Adrenal gland (tissue), 12 donors: ENCODE results near the gene EXOC4. TPM values are rescaled to one million over a fixed set of nuclear protein-coding genes. Genes with fewer than 3 reads are reported as not detected.

Experiments
- DNase-seq, 7 donors: peaks; one replicate each; pipeline ENCODE4 v3.0.0-alpha.2; 2019 to 2020
- H3K27ac ChIP-seq, 5 donors: fragments of 200-600 bp; sonication (generic) in 4 of 5; 1 replicate in 3 of 5; 2 replicates in 2 of 5; pipeline versions ENCODE4 v1.5.1 to v1.8.0; 2016 to 2020; ENCODE audit warnings: mild to moderate bottlenecking in 1 of 5
- H3K27me3 ChIP-seq: fragments of 200-600 bp; 2 replicates; pipeline ENCODE4 v1.8.0; 2021
- H3K36me3 ChIP-seq, 2 donors: fragments of 200-600 bp; replicated peaks in 1 of 2; 1 replicate in 1 of 2; 2 replicates in 1 of 2; pipeline versions ENCODE4 v1.5.1 to v1.8.0; 2018 to 2022
- H3K4me1 ChIP-seq, 2 donors: fragments of 200-600 bp; replicated peaks in 1 of 2; 1 replicate in 1 of 2; 2 replicates in 1 of 2; pipeline versions ENCODE4 v1.5.1 to v1.8.0; 2018 to 2021
- H3K4me3 ChIP-seq, 4 donors: fragments of 200-600 bp; sonication (generic) in 3 of 4; one replicate each; pipeline ENCODE4 v1.5.1; 2016 to 2018
- H3K9me3 ChIP-seq, 3 donors: fragments of 200-600 bp; sonication (generic) in 1 of 3; replicated peaks in 1 of 3; 1 replicate in 2 of 3; 2 replicates in 1 of 3; pipeline versions ENCODE4 v1.5.1 to v1.8.0; 2016 to 2021
- POLR2A ChIP-seq, 2 donors: fragments of 450-650 bp; IDR thresholded peaks; one replicate each; pipeline ENCODE4 v1.6.1; 2017; ENCODE audit warnings: antibody characterized with exemption in 2 of 2, mild to moderate bottlenecking in 2 of 2, moderate library complexity in 1 of 2
- WGBS, 4 donors: extraction: QIAGEN DNeasy Blood & Tissue Kit in 2 of 4; methylation state at CpG; one replicate each; pipeline versions ENCODE4 v1.1.5 to v1.1.7; 2013 to 2017; 5-methylcytosine and 5-hydroxymethylcytosine counted together
- intact Hi-C, 2 donors: fragments of 100-400 bp; cut with DNase I; formaldehyde crosslinking; loops; one replicate each; pipeline versions ENCODE4 v1.14.1 to v1.15.0; 2022 to 2023
- polyA plus RNA-seq, 3 donors: library from polyadenylated mRNA; stranded (reverse); fragments of 200-250 nt in 2 of 3; fragments of 350-450 nt in 1 of 3; fragmentation: Illumina TruSeq in 1 of 3; extraction: RNeasy Lipid Tissue Mini Kit (QIAGEN cat#74804) in 1 of 3; gene quantifications; one replicate each; pipeline ENCODE4 v1.2.3, GENCODE V29; 2013 to 2014
- total RNA-seq, 9 donors: library from RNA; depleted of rRNA in 4 of 9; stranded (reverse); fragments of >200 nt in 4 of 9; fragments of 120-200 nt in 1 of 9; fragmentation: NEBNext Ultra II Directional in 1 of 9; extraction: Animal tissue kit (Norgen Biotek cat#: 25700) in 1 of 9; gene quantifications; one replicate each; pipeline versions ENCODE4 v1.1.0 to v1.2.4, GENCODE V29; 2013 to 2023
- TF ChIP-seq, protein P1 (sequence below), 6 experiments: fragments of 450-650 bp in 4 of 6; fragments of 200-600 bp in 2 of 6; sonication (generic) in 1 of 6; IDR thresholded peaks; 1 replicate in 5 of 6; 2 replicates in 1 of 6; pipeline versions ENCODE4 v1.5.1 to v1.8.0; 2016 to 2021; ENCODE audit warnings: antibody characterized with exemption in 6 of 6, mild to moderate bottlenecking in 2 of 6, moderate library complexity in 1 of 6
- donor health status: healthy with polysubstance abuse.
- donor health status: Bipolar disorder and iron deficiency.
- donor health status: DM: yes; HTN: yes; CAD: no.
- donor health status: DM: no; HTN: no; CAD: no.
- donor health status: DM: no; HTN: no; CAD: no.
- donor health status: DM: yes; HTN: yes; CAD: no.

Gene EXOC4
- total and polyA plus RNA-seq, 12 donors, result 12.5 to 93.8 (median 67.4) TPM

DNA sequence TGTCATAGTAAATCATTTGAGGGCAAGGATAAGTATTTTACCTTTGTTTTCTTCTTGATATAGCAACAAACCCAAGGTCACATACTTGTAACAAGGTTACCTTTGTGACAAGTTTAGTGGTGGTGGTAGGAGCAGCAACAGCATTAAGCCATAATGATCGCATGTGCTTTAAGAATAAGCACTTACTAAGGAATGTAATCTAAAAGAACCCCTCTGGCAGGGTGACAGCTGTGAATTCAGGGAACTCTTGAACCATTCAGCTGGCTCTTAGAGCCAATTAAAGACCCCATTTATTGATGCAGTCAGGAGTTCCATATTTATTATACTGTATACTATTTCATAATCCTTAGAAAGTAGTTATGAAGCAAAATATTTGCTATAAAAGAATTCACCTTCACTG, 370.8 kb downstream of the EXOC4 start:
- Histone ChIP-seq H3K27me3 (no peaks in the 10 kb centered on the region), H3K4me1 (no peaks in the 10 kb centered on the region), H3K36me3 (no peaks in the 10 kb centered on the region), H3K9me3 (no peaks in the 10 kb centered on the region), H3K4me3 (no peak overlapping the region), H3K27ac (no peak overlapping the region)
- intact Hi-C loops, result no loop called here
- TF ChIP-seq, protein P1, sequence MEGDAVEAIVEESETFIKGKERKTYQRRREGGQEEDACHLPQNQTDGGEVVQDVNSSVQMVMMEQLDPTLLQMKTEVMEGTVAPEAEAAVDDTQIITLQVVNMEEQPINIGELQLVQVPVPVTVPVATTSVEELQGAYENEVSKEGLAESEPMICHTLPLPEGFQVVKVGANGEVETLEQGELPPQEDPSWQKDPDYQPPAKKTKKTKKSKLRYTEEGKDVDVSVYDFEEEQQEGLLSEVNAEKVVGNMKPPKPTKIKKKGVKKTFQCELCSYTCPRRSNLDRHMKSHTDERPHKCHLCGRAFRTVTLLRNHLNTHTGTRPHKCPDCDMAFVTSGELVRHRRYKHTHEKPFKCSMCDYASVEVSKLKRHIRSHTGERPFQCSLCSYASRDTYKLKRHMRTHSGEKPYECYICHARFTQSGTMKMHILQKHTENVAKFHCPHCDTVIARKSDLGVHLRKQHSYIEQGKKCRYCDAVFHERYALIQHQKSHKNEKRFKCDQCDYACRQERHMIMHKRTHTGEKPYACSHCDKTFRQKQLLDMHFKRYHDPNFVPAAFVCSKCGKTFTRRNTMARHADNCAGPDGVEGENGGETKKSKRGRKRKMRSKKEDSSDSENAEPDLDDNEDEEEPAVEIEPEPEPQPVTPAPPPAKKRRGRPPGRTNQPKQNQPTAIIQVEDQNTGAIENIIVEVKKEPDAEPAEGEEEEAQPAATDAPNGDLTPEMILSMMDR (IDR thresholded peaks at IDR 0.05), result no peak
- no peak for TF ChIP-seq POLR2A (IDR thresholded peaks at IDR 0.05)
- DNase-seq, result no peak
- WGBS, 4 donors, result 97 to 100% (median 99%) methylated on average over 1 of the region's 1 CpG

DNA sequence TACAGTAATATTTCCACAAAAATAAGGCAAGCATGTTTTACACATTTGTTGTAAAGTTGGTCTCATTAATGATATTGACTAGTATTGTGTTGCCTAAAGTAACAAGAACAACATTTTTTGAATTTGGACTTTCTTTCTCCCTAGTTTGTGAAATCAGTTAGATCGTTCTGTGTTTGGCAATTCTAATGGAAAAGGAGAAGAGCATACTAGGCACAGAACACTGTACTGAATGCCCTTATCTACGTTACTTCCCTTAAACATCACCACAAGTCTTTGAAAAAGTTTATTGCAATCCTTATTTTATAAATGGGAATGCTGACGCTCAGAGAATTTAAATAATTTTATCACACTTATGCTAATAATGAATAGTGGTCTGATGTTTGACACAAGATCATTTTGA, 372.2 kb downstream of the EXOC4 start:
- intact Hi-C loops, result no loop called here
- Histone ChIP-seq H3K9me3 (no peaks in the 10 kb centered on the region), H3K4me3 (no peak overlapping the region), H3K27ac (no peak overlapping the region), H3K27me3 (no peaks in the 10 kb centered on the region), H3K4me1 (no peaks in the 10 kb centered on the region), H3K36me3 (no peaks in the 10 kb centered on the region)
- TF ChIP-seq, protein P1 (IDR thresholded peaks at IDR 0.05), result no peak
- TF ChIP-seq POLR2A (IDR thresholded peaks at IDR 0.05), result no peak
- no peak for DNase-seq
- 76 to 84% (median 81%) methylated on average over 3 of the region's 3 CpGs for WGBS, 4 donors

DNA sequence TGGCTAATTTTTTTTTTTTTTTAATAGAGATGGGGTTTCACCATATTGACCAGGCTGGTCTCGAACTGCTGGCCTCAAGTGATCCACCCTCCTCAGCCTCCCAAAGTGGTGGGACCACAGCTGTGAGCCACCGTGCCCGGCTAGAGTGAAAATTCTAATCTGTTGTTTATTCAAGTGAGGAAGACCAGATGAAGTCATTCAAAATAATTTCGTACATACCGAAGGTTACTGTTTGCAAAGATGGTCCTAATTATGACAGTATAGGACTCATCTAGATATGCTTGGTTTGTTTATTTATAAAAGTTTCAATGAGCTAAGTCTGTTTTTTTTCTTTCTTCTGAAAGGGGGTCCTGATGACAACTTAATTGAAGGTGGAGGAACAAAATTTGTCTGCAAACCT, 376.8 kb downstream of the EXOC4 start:
- H3K27me3 ChIP-seq, result no peaks in the 10 kb centered on the region
- H3K4me3 ChIP-seq, result no peak overlapping the region
- intact Hi-C loops, result no loop called here
- no peaks in the 10 kb centered on the region for H3K4me1 ChIP-seq
- H3K27ac ChIP-seq, result no peak overlapping the region
- H3K36me3 ChIP-seq, result no peaks in the 10 kb centered on the region
- WGBS, 4 donors, result 71 to 77% (median 74%) methylated on average over 5 of the region's 5 CpGs
- no peaks in the 10 kb centered on the region for H3K9me3 ChIP-seq
- no peak for TF ChIP-seq POLR2A (IDR thresholded peaks at IDR 0.05)
- TF ChIP-seq, protein P1 (IDR thresholded peaks at IDR 0.05), result no peak
- DNase-seq, result no peak

DNA sequence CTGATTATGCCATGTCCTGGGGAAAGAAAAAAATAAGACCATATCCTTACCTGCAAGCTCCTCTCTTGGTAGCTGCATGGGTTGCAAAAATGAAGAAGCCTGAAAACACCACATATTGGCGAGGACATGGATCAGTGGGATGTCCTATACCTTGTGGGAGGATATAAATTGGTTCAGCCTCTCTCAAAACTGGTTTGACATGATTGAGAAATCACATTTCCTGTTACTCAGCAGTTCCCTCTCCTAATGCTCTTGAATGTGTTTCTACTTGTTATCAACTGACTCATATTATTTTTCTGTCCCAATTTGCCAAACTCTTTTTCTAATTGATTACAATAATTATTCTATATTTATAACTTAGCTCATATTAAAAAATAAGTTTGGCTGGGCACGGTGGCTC, 380.2 kb downstream of the EXOC4 start:
- 39 to 89% (median 42%) methylated on average over 1 to 2 of the region's 2 CpGs for WGBS, 4 donors
- Histone ChIP-seq H3K4me3 (no peak overlapping the region), H3K9me3 (no peaks in the 10 kb centered on the region), H3K27me3 (no peaks in the 10 kb centered on the region), H3K4me1 (no peaks in the 10 kb centered on the region), H3K27ac (no peak overlapping the region), H3K36me3 (no peaks in the 10 kb centered on the region)
- DNase-seq, result no peak
- TF ChIP-seq POLR2A (IDR thresholded peaks at IDR 0.05), result no peak
- TF ChIP-seq, protein P1 (IDR thresholded peaks at IDR 0.05), result no peak
- intact Hi-C loops, result no loop called here
